Ectodermal cell (in vitro differentiated cells): ENCODE measurements around the gene SSR3.

Source experiments
- H3K27ac ChIP-seq: 2 replicates; pipeline ENCODE4 v1.7.0; 2013; ENCODE audit warnings: mild to moderate bottlenecking, low read depth, low read length; ENCODE audit not compliant: insufficient read depth, poor library complexity, severe bottlenecking
- H3K27me3 ChIP-seq: 2 replicates; pipeline ENCODE4 v1.7.0; 2013; ENCODE audit warnings: mild to moderate bottlenecking, low read length; ENCODE audit not compliant: insufficient read depth, control insufficient read depth, poor library complexity, severe bottlenecking
- H3K36me3 ChIP-seq: one replicate; pipeline ENCODE4 v1.7.0; 2013; ENCODE audit warnings: low read length; ENCODE audit not compliant: control insufficient read depth, insufficient read depth
- H3K4me1 ChIP-seq: one replicate; pipeline ENCODE4 v1.7.0; 2013; ENCODE audit warnings: low read length; ENCODE audit not compliant: control insufficient read depth, insufficient read depth
- H3K4me3 ChIP-seq: 2 replicates; pipeline ENCODE4 v1.7.0; 2013; ENCODE audit warnings: low read depth, low read length, control low read depth; ENCODE audit not compliant: insufficient read depth
- H3K9me3 ChIP-seq: 2 replicates; pipeline ENCODE4 v1.7.0; 2013; ENCODE audit warnings: mild to moderate bottlenecking, low read length, moderate library complexity; ENCODE audit not compliant: control insufficient read depth
- WGBS, 2 experiments: methylation state at CpG; one replicate each; pipeline ENCODE4 v1.1.7; 2013; ENCODE audit warnings: missing lambda C conversion rate in 2 of 2; 5-methylcytosine and 5-hydroxymethylcytosine counted together

Gene SSR3

DNA sequence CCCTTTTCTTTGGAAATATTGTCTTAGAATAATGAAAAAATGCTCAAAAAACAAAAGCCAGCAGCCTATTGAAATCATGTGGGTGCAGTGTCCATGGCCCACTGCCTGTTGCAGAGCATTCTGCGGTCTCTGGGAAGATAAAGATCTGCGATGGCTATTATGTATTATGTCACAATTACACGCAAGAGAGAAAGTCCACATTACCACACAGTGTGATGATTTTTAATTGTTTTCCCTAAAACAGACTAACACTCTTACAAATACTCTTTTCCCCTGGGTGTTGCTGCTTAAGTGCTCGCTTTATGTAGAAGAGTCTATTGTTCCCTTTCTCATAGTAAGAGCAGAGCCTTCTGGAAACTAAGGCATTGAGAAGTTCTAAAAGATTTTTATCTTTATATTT, 32.2 kb downstream of the SSR3 start:
- 98 to 100% methylated on average over 2 to 4 of the region's 4 CpGs for WGBS, 2 experiments
- Histone ChIP-seq H3K4me1 (no peaks in the 10 kb centered on the region), H3K36me3 (no peaks in the 10 kb centered on the region), H3K9me3 (no peaks in the 10 kb centered on the region), H3K27ac (no peak overlapping the region), H3K4me3 (no peak overlapping the region), H3K27me3 (no peaks in the 10 kb centered on the region)

DNA sequence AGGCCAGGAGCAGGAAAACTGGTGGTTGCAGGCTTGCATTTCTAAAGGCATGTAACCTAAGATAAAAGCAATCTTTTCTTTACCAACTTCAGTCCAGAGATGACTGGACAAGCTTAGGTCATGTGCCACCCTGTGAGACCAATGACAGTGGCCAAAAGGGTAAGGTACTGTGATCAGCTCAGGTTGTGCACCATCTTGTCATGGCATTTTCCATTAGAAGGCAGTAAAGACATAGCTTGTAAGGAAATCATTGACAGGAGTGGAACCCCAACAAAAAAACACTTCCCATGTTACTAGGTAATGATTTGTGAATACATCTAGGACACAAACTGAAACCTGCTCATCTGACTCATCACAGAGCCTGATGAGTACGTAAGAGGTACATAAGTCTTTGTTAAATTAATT, 35.2 kb downstream of the SSR3 start:
- H3K27ac ChIP-seq: no peak overlapping the region
- no peaks in the 10 kb centered on the region for H3K4me1 ChIP-seq
- no peaks in the 10 kb centered on the region for H3K9me3 ChIP-seq
- no peak overlapping the region for H3K4me3 ChIP-seq
- 100% methylated on average over 1 of the region's 1 CpG; no CpG with 5 or more reads in 1 of the 2 experiments for WGBS, 2 experiments
- no peaks in the 10 kb centered on the region for H3K27me3 ChIP-seq
- H3K36me3 ChIP-seq: no peaks in the 10 kb centered on the region

DNA sequence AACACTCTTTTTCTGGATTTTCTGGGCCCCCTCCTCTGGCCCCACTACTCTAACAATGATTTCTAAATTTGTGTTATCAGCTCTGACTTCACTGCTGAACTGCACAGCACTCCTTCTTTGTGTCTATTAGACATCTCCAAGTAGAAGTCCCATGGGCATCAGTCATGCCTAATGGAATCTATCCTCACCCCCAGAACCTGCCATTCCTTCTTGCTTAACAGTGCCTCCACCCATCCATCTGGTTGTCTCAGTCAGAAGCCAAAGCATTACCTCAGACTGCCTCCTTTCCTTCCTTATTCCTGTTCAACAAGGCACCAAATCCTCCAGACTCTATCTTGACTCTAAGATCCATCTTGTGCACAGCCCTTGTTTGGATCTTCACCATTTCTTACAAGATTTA, 36.2 kb downstream of the SSR3 start:
- Histone ChIP-seq H3K4me1 (no peaks in the 10 kb centered on the region), H3K36me3 (no peaks in the 10 kb centered on the region), H3K27me3 (no peaks in the 10 kb centered on the region), H3K4me3 (no peak overlapping the region), H3K9me3 (no peaks in the 10 kb centered on the region), H3K27ac (no peak overlapping the region)

DNA sequence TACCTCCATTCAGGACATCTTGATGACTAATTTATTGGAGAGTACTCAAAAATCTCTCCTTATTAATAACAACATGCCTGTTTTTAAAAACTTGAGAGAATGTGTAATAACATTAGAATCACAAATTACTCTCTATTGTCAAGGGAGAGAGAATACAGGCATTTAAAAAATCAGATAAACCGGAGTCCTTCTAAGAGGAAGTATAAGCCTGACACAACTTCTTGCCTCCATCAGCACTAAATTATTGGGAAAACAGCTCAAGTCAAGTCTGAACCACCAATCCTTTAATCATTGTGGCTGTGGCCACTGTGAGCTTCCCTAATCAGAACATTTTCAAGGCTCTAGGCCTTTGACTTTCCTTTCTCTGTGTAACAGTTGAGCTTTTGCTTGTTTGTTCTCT, 38.0 kb downstream of the SSR3 start:
- Histone ChIP-seq H3K27ac (no peak overlapping the region), H3K4me1 (no peaks in the 10 kb centered on the region), H3K4me3 (no peak overlapping the region), H3K36me3 (no peaks in the 10 kb centered on the region), H3K9me3 (no peaks in the 10 kb centered on the region), H3K27me3 (no peaks in the 10 kb centered on the region)
- WGBS, 2 experiments: 88 to 93% methylated on average over 1 of the region's 1 CpG

DNA sequence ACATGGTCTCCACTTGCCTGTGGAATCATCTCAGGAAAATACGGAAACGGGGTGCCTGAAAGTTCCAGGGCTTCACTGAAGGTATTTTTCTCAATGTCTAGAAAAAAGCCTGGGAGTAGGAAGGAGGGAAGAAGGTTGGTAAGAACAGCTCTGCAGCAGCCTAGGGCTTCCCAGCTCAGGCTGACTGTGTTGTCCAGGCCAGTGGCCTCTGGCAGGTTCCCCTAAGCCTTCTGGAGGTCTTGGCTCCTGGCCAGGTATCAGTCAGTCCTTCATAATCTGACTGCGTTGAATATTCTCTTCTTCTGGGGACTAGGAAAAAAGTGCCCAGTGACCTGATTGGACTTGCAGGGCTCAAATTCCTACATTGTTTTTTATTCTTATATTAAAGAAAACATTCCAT, 38.6 kb downstream of the SSR3 start:
- WGBS, 2 experiments: 94 to 98% methylated on average over 3 of the region's 3 CpGs
- Histone ChIP-seq H3K4me3 (no peak overlapping the region), H3K36me3 (no peaks in the 10 kb centered on the region), H3K27me3 (no peaks in the 10 kb centered on the region), H3K4me1 (no peaks in the 10 kb centered on the region), H3K9me3 (no peaks in the 10 kb centered on the region), H3K27ac (no peak overlapping the region)

DNA sequence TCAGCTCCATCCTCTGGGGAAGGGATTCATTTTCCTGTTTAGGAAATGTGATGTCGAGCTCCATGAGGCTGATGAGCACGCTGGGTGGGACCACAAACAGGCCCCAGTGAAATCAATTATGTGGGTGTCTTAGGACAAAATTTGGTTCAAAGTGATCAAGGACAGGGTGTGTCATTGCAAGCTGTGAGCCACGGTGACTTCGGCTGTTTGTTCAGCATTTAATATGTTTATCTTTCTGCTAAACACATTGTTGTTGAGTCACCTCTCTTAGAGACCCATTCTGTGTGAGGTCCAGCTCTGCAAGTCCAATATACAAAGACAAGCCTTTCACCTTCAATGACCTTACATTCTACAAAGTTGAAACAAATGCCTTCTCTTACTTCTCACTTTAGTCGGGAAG, 41.3 kb downstream of the SSR3 start:
- no peak overlapping the region for H3K4me3 ChIP-seq
- WGBS, 2 experiments: 88 to 95% methylated on average over 4 to 5 of the region's 5 CpGs

DNA sequence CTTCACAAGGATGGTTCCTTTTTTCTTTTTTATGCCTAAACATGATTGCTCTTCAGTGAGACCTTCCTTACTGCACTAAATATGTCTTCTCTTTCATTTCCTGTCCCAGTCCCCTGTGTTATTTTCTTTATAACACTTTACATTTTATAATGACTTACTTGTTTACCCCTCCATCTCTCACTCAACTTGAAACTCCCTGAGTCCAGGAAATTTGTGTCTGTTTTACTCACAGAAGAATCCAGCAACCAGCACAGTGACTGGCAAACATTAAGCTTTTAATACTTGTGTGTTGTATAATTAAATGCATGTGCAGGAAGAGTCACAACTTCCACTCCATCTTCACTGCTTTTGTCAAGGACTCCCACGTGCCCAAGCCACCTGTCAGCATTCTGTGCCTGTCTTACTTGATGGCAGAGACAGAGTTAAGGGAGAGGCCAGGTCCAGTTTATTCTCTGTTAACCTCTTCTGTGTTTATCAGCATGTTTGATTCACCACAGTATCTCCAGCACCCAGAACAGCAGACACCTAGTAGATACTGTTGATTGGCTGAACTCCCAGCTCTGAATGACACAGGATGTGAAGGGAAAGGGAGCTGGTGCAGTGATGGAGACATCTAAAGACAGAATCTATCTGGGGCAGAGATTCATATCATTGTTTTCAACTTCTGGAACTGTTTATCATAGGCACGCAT, 42.8 kb downstream of the SSR3 start:
- Histone ChIP-seq H3K4me3 (no peak overlapping the region), H3K4me1 (no peaks in the 10 kb centered on the region), H3K9me3 (no peaks in the 10 kb centered on the region), H3K27ac (no peak overlapping the region), H3K27me3 (no peaks in the 10 kb centered on the region), H3K36me3 (no peaks in the 10 kb centered on the region)
- WGBS, 2 experiments: 91 to 92% methylated on average over 1 to 2 of the region's 2 CpGs

More for the DNA sequence above, 41.3 kb downstream of the SSR3 start:
- no peaks in the 10 kb centered on the region for H3K4me1 ChIP-seq
- H3K27me3 ChIP-seq: no peaks in the 10 kb centered on the region
- H3K9me3 ChIP-seq: no peaks in the 10 kb centered on the region
- H3K36me3 ChIP-seq: no peaks in the 10 kb centered on the region
- H3K27ac ChIP-seq: no peak overlapping the region

DNA sequence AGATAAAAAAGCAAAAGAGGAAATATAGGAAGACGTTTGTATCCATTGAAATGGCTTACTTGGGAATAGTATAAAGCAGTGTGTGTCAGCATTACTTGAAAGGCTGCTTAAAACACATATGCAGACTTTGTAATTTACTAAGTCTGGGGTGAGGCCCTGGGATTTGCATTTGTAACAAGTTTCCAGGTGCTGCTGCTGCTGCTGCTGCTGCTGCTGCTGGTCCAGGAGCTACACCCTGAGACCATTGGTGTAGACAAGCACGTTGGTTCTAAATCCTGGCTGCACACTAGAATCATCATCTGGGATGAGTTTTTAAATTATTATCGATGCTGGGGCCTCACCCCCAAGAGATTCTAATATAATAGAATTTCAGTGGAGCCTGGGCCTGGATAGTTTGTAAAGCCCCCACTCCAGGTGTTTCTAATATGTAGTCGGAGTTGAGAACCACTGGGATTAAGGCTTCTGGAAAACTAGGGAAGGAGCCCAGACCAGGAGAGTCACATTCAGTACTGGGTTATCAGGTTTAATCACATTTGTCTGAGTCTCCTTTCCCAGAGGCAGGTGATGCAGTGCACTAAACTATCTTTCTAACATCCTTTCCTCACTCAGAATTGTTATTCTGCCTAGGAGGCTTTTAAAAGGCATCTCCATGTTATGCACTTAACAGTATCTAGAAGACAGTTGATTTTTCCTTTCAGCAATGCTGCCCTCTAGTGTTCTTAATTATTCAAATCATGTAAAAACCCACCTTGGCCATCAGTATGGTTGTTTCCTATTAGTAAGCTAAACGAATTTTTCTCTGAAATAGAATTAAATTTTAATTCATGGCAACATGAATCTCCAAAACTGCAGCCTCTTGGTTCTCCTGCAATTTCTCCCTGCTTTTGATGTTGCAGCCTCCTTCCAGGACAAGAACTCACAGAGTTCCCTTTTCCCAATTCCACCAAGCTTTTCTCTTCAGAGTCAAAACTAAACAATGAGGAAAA, 45.4 kb downstream of the SSR3 start:
- Histone ChIP-seq H3K4me3 (no peak overlapping the region), H3K9me3 (no peaks in the 10 kb centered on the region), H3K27ac (no peak overlapping the region), H3K36me3 (no peaks in the 10 kb centered on the region), H3K4me1 (no peaks in the 10 kb centered on the region), H3K27me3 (no peaks in the 10 kb centered on the region)
- 76 to 79% methylated on average over 5 of the region's 5 CpGs for WGBS, 2 experiments

DNA sequence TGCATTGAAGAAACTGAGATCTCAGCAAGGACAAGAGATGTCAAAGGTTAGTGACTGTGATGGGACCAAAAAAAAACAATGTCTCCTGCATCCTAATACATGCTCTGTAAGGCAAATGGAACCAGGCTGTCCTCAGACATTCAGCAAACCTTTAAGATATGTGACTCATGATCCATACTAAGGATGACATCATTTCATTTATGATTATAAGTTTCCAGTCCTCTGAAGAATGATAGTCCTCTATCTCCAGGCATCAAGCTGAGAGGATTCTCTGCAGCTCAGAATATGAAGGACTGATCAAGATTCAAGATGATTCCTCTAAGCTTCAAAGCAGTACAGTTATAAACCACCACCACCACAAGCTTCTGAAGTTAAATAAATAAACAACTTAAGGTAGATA, 47.6 kb downstream of the SSR3 start:
- H3K9me3 ChIP-seq: no peaks in the 10 kb centered on the region
- H3K4me3 ChIP-seq: no peak overlapping the region
- no peak overlapping the region for H3K27ac ChIP-seq

DNA sequence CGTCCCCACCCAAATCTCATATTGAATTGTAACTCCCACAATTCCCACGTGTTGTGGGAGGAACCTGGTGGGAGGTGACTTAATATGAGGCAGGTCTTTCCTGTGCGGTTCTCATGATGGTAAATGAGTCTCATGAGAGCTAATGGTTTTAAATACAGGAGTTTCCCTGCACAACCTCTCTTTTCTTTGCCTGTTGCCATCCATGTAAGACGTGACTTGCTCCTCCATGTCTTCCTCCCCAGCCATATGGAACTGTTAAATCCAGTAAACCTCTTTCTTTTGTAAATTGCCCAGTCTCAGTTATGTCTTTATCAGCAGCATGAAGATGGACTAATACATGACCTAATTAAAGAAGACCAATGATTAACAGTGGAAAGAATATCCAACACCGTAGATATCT, 56.6 kb downstream of the SSR3 start:
- Histone ChIP-seq H3K27me3 (no peaks in the 10 kb centered on the region), H3K27ac (no peak overlapping the region), H3K4me1 (no peaks in the 10 kb centered on the region), H3K9me3 (no peaks in the 10 kb centered on the region), H3K36me3 (no peaks in the 10 kb centered on the region), H3K4me3 (no peak overlapping the region)
- 91 to 95% methylated on average over 5 of the region's 5 CpGs for WGBS, 2 experiments

More for the DNA sequence above, 47.6 kb downstream of the SSR3 start:
- Histone ChIP-seq H3K27me3 (no peaks in the 10 kb centered on the region), H3K36me3 (no peaks in the 10 kb centered on the region), H3K4me1 (no peaks in the 10 kb centered on the region)
